K562 (cell line): Measurements from ENCODE around the gene CTNNA3. TPM values are rescaled to one million over a fixed set of nuclear protein-coding genes. Genes with fewer than 3 reads are reported as not detected.

Experiments used
- ATAC-seq: fragments of 200-7000 bp; cut with Tn5 transposase; 3 replicates; pipeline ENCODE4 v1.9.1; 2020; ENCODE audit warnings: moderate library complexity
- BruUV-seq: library from RNA; stranded (reverse); fragments of 400-500 nt; replicated peaks from 2 replicates; lab custom pipeline; 2021; lab: Mats Ljungman, UMichigan
- CTCF ChIA-PET: fragments of 300-600 bp; formaldehyde crosslinking; extraction: SDS; loops from one replicate; lab custom pipeline; 2021; ENCODE audit warnings: low intra/inter-chr PET ratio; lab: Yijun Ruan, JAX
- POLR2A ChIA-PET: fragments of 300-600, 350-650 bp; sonication (Branson Sonifier 250); formaldehyde crosslinking; extraction: SDS; loops from one replicate; lab custom pipeline; 2021; ENCODE audit warnings: antibody characterized with exemption, inconsistent platforms; lab: Yijun Ruan, JAX
- DNase-seq, 4 experiments: peaks; one replicate each; pipeline versions ENCODE4 v3.0.0 to v3.0.0-alpha.2; 2011 to 2018; ENCODE audit warnings: low spot score in 3 of 4, mixed read lengths in 3 of 4; ENCODE audit errors: extremely low read depth in 1 of 4
- FAIRE-seq: peaks from 2 replicates; lab custom pipeline; 2011; peaks lifted over from hg19 to GRCh38; lab: Jason Lieb, UNC
- H2AFZ ChIP-seq: 2 replicates; pipeline ENCODE4 v1.6.0; 2011; ENCODE audit warnings: low read depth, low read length, control low read depth, inconsistent platforms
- H3K27ac ChIP-seq: fragments of 200-600 bp; 3 replicates; pipeline ENCODE4 v1.8.0; 2011; ENCODE audit warnings: low read depth, mild to moderate bottlenecking, control low read depth, inconsistent platforms, low read length, moderate library complexity, mixed read lengths; ENCODE audit errors: extremely low read depth
- H3K27me3 ChIP-seq, 2 experiments: fragments of 300-600 bp in 1 of 2; 2 replicates in 1 of 2; 3 replicates in 1 of 2; pipeline versions ENCODE4 v1.6.0 to v1.8.0; 2011; ENCODE audit warnings: inconsistent platforms in 2 of 2, low read length in 2 of 2, mild to moderate bottlenecking in 1 of 2, mixed read lengths in 1 of 2, moderate library complexity in 1 of 2; ENCODE audit not compliant: control insufficient read depth in 2 of 2, insufficient read depth in 2 of 2
- H3K36me3 ChIP-seq: fragments of 300-600 bp; 3 replicates; pipeline ENCODE4 v1.8.0; 2011; ENCODE audit warnings: mild to moderate bottlenecking, low read length, inconsistent platforms; ENCODE audit not compliant: control insufficient read depth, insufficient read depth
- H3K4me1 ChIP-seq, 2 experiments: fragments of 200-600 bp in 1 of 2; replicated peaks in 1 of 2; 2 replicates in 1 of 2; 3 replicates in 1 of 2; pipeline versions ENCODE4 v1.5.1 to v1.8.0; 2011; ENCODE audit warnings: inconsistent platforms in 2 of 2, low read length in 2 of 2, mild to moderate bottlenecking in 1 of 2, mixed read lengths in 1 of 2, moderate library complexity in 1 of 2; ENCODE audit not compliant: control insufficient read depth in 2 of 2, insufficient read depth in 2 of 2
- H3K4me2 ChIP-seq: 2 replicates; pipeline ENCODE4 v1.6.1; 2011; ENCODE audit warnings: low read length, control low read depth, inconsistent platforms, mixed read lengths; ENCODE audit not compliant: insufficient read depth
- H3K4me3 ChIP-seq: fragments of 200-600 bp; sonication (generic), shearing (Covaris generic); 2 replicates; pipeline ENCODE4 v1.5.1; 2016; ENCODE audit warnings: control low read depth, inconsistent platforms
- H3K79me2 ChIP-seq: fragments of 200-600 bp; 3 replicates; pipeline ENCODE4 v1.8.0; 2011; ENCODE audit warnings: low read length, inconsistent platforms; ENCODE audit not compliant: control insufficient read depth, insufficient read depth
- H3K9ac ChIP-seq, 2 experiments: 2 replicates each; pipeline versions ENCODE4 v1.6.0 to v1.6.1; 2011; ENCODE audit warnings: low read depth in 2 of 2, low read length in 2 of 2, control low read depth in 1 of 2, inconsistent platforms in 1 of 2, mild to moderate bottlenecking in 1 of 2, mixed read lengths in 1 of 2; ENCODE audit not compliant: insufficient read depth in 1 of 2
- H3K9me1 ChIP-seq: one replicate; pipeline ENCODE4 v1.6.0; 2011; ENCODE audit warnings: inconsistent platforms, mild to moderate bottlenecking, low read length, moderate library complexity; ENCODE audit not compliant: control insufficient read depth, insufficient read depth
- H3K9me3 ChIP-seq: replicated peaks from 2 replicates; pipeline ENCODE4 v1.5.1; 2011; ENCODE audit warnings: low read depth, low read length, inconsistent platforms; ENCODE audit not compliant: control insufficient read depth, insufficient read depth
- H4K20me1 ChIP-seq: replicated peaks from 2 replicates; pipeline ENCODE4 v1.6.1; 2011; ENCODE audit warnings: low read length, inconsistent platforms, mixed read lengths; ENCODE audit not compliant: control insufficient read depth, insufficient read depth
- ETV5 ChIP-seq: sonication (generic); formaldehyde crosslinking; IDR thresholded peaks from 2 replicates; pipeline ENCODE4 v1.4.0; 2020; ENCODE audit warnings: low read depth, mild to moderate bottlenecking, missing genetic modification reagents
- FUS ChIP-seq: fragments of 200-400 bp; formaldehyde crosslinking; optimal IDR thresholded peaks from 2 replicates; pipeline ENCODE3; 2017; ENCODE audit warnings: low read depth, low read length
- GATAD2B ChIP-seq: fragments of 450-650 bp; IDR thresholded peaks from 2 replicates; pipeline ENCODE4 v1.6.1; 2017; ENCODE audit warnings: mild to moderate bottlenecking, borderline replicate concordance
- KDM5B ChIP-seq: fragments of 200-600 bp; sonication (generic); IDR thresholded peaks from 2 replicates; pipeline ENCODE4 v1.6.1; 2012; ENCODE audit warnings: low read depth, mild to moderate bottlenecking, moderate library complexity, low read length, control low read depth, inconsistent platforms; ENCODE audit not compliant: insufficient replicate concordance
- LARP7 ChIP-seq: fragments of 450-650 bp; IDR thresholded peaks from 2 replicates; pipeline ENCODE4 v1.6.1; 2016
- POLR2A ChIP-seq: fragments of 450-650 bp; conservative IDR thresholded peaks from 2 replicates; pipeline ENCODE4 v1.6.1; 2016
- ZBTB8A ChIP-seq: fragments of 450-650 bp; IDR thresholded peaks from 2 replicates; pipeline ENCODE4 v1.6.1; 2018; ENCODE audit warnings: mild to moderate bottlenecking, moderate library complexity; ENCODE audit not compliant: partially characterized antibody
- ZNF77 ChIP-seq: fragments of 250-450 bp; sonication (Bioruptor Pico); IDR thresholded peaks from 2 replicates; pipeline ENCODE4 v1.5.0; 2020
- WGBS: fragments of 100-300 bp; shearing (Covaris generic); methylation state at CpG from one replicate; pipeline ENCODE4 v1.1.6; 2016; ENCODE audit warnings: low coverage, mixed read lengths; ENCODE audit not compliant: insufficient coverage; ENCODE audit errors: missing lambda C conversion rate; 5-methylcytosine and 5-hydroxymethylcytosine counted together
- in situ Hi-C: fragments of 300-500 bp; cut with MboI; formaldehyde crosslinking; loops from 4 replicates; pipeline ENCODE4 v1.15.0; 2018; ENCODE audit warnings: inconsistent platforms, mixed read lengths
- intact Hi-C: fragments of 100-400 bp; cut with micrococcal nuclease; formaldehyde crosslinking; loops from 2 replicates; pipeline ENCODE4 v1.14.2; 2022
- polyA plus RNA-seq, 8 experiments: library from polyadenylated mRNA; depleted of rRNA in 4 of 8; stranded (reverse) in 5 of 8; unstranded in 3 of 8; fragments of >200 nt; fragmentation: Nextera tagmentation in 2 of 8; fragmentation: Illumina TruSeq in 1 of 8; extraction: Ambion mirVana in 2 of 8; extraction: Trizol in 1 of 8; gene quantifications; 2 replicates each; pipeline versions ENCODE4 v1.2.1 to v1.2.3, GENCODE V29; 2011 to 2014; ENCODE audit warnings: inconsistent platforms in 1 of 8, missing spikeins in 1 of 8
- total RNA-seq, 7 experiments: library from RNA; depleted of rRNA in 6 of 7; stranded (reverse); fragments of >200 nt in 6 of 7; fragmentation: Illumina TruSeq in 2 of 7; extraction: Trizol in 2 of 7; gene quantifications; 2 replicates each; pipeline versions ENCODE4 v1.2.1 to v1.2.3, GENCODE V29; 2011 to 2021; ENCODE audit warnings: low replicate concordance in 1 of 7
- TF ChIP-seq, protein P1 (sequence below): fragments of 250-450 bp; sonication (Bioruptor Pico); IDR thresholded peaks from 2 replicates; pipeline ENCODE4 v1.5.0; 2021
- TF ChIP-seq, protein P2 (sequence below): IDR thresholded peaks from 2 replicates; pipeline ENCODE4 v1.6.1; 2012; ENCODE audit warnings: low read depth, low read length, improper control_type of control experiment, borderline replicate concordance
- TF ChIP-seq, protein P3 (sequence below), 2 experiments: fragments of 450-650 bp in 1 of 2; sonication (generic) in 1 of 2; formaldehyde crosslinking; conservative IDR thresholded peaks; 2 replicates each; pipeline versions ENCODE4 v1.4.0 to v1.8.1; 2020 to 2022; ENCODE audit warnings: mild to moderate bottlenecking in 1 of 2, missing genetic modification reagents in 1 of 2
- TF ChIP-seq, protein P4 (sequence below), 2 experiments: fragments of 450-650 bp; conservative IDR thresholded peaks; 2 replicates each; pipeline ENCODE4 v1.6.1; 2017; ENCODE audit warnings: mild to moderate bottlenecking in 2 of 2, moderate library complexity in 2 of 2

CTNNA3 gene
- total and polyA plus RNA-seq, 9 of the 15 experiments (the other 6 are each of a cell fraction or from before 2014, with no cell fraction given) = 0.04 TPM; not detected in 8

DNA sequence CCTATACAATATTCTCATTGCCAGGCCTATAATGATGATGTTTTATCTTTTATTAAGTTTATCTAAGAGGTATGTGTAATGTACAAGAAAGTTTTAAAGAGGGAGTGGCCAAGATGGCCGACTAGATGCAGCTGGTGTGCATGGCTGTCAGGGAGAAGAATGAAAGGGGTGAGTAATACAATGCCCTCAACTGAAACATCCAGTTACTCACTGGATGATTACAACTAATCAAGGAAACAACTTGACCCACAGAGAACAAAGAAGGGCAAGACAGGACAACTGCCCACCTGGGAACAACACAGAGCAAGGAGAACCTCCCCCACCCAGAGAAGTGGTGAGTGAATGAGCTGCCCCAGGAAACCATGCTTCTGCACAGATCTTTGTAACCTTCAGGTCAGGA, 1650.1 kb downstream of the CTNNA3 start:
- FAIRE-seq (no peak), DNase-seq (no peak), ATAC-seq (no peak)
- Histone ChIP-seq H3K27ac (no peak overlapping the region), H3K9ac (no peak overlapping the region), H3K9me3 (no peaks in the 10 kb centered on the region), H4K20me1 (no peaks in the 10 kb centered on the region), H3K36me3 (no peaks in the 10 kb centered on the region), H3K9me1 (no peaks in the 10 kb centered on the region), H3K79me2 (no peaks in the 10 kb centered on the region), H3K4me3 (no peak overlapping the region), H3K4me1 (no peaks in the 10 kb centered on the region), H3K4me2 (no peak overlapping the region), H2AFZ (no peak overlapping the region), H3K27me3 (no peaks in the 10 kb centered on the region)
- WGBS = 0% methylated on average over 1 of the region's 1 CpG
- POLR2A ChIA-PET = no interaction called here
- TF ChIP-seq ZNF77 (CRISPR knock-in tag) (no peak), GATAD2B (no peak), LARP7 (no peak), KDM5B (no peak), FUS (no peak)
- CTCF ChIA-PET = no interaction called here
- in situ Hi-C loops = no loop called here
- BruUV-seq = no TSS peak
- intact Hi-C loops = no loop called here

DNA sequence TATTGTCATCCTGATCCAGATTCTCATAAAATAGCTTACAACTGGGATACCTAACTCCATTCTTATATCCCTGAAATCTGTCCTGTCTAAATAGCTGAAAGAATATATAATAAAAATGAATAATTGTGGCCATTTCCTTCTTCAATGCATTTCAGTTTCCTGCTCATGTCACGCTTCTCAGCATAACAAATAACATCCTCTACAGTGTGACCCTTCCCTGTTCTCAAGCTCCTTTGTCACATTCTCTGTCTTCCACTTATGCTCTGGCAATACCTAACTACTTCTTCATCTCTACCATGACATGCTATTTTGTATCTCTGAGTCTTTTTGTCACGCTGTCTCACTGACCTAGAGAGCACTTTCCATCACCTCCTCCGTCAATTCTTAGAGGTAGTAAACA, 1654.2 kb downstream of the CTNNA3 start:
- ChIA-PET CTCF (no interaction called here), POLR2A (no interaction called here)
- H4K20me1 ChIP-seq = no peaks in the 10 kb centered on the region
- no peaks in the 10 kb centered on the region for H3K36me3 ChIP-seq
- no peaks in the 10 kb centered on the region for H3K79me2 ChIP-seq
- no peak overlapping the region for H3K27ac ChIP-seq
- H3K27me3 ChIP-seq = no peaks in the 10 kb centered on the region
- no peaks in the 10 kb centered on the region for H3K4me1 ChIP-seq
- H3K9me1 ChIP-seq = no peaks in the 10 kb centered on the region
- intact Hi-C loops (no loop called here), in situ Hi-C loops (no loop called here)
- H3K4me3 ChIP-seq = no peak overlapping the region
- no peak for FAIRE-seq
- DNase-seq = no peak
- H3K4me2 ChIP-seq = no peak overlapping the region
- no TSS peak for BruUV-seq
- no peak for ATAC-seq
- no peak overlapping the region for H2AFZ ChIP-seq
- H3K9ac ChIP-seq = no peak overlapping the region
- H3K9me3 ChIP-seq = no peaks in the 10 kb centered on the region
- WGBS = 0% methylated on average over 3 of the region's 3 CpGs
- TF ChIP-seq, protein P1, sequence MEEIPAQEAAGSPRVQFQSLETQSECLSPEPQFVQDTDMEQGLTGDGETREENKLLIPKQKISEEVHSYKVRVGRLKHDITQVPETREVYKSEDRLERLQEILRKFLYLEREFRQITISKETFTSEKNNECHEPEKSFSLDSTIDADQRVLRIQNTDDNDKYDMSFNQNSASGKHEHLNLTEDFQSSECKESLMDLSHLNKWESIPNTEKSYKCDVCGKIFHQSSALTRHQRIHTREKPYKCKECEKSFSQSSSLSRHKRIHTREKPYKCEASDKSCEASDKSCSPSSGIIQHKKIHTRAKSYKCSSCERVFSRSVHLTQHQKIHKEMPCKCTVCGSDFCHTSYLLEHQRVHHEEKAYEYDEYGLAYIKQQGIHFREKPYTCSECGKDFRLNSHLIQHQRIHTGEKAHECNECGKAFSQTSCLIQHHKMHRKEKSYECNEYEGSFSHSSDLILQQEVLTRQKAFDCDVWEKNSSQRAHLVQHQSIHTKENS (CRISPR knock-in tag) = no peak
- TF ChIP-seq ZBTB8A (no peak), POLR2A (no peak), ETV5 (CRISPR knock-in tag) (no peak)
- TF ChIP-seq, protein P2, sequence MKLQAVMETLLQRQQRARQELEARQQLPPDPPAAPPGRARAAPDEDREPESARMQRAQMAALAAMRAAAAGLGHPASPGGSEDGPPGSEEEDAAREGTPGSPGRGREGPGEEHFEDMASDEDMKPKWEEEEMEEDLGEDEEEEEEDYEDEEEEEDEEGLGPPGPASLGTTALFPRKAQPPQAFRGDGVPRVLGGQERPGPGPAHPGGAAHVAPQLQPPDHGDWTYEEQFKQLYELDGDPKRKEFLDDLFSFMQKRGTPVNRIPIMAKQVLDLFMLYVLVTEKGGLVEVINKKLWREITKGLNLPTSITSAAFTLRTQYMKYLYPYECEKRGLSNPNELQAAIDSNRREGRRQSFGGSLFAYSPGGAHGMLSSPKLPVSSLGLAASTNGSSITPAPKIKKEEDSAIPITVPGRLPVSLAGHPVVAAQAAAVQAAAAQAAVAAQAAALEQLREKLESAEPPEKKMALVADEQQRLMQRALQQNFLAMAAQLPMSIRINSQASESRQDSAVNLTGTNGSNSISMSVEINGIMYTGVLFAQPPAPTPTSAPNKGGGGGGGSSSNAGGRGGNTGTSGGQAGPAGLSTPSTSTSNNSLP = no peak
- TF ChIP-seq, protein P3, sequence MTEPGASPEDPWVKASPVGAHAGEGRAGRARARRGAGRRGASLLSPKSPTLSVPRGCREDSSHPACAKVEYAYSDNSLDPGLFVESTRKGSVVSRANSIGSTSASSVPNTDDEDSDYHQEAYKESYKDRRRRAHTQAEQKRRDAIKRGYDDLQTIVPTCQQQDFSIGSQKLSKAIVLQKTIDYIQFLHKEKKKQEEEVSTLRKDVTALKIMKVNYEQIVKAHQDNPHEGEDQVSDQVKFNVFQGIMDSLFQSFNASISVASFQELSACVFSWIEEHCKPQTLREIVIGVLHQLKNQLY (CRISPR knock-in tag; conservative IDR thresholded peaks at IDR 0.05) = no peak
- TF ChIP-seq, protein P4, sequence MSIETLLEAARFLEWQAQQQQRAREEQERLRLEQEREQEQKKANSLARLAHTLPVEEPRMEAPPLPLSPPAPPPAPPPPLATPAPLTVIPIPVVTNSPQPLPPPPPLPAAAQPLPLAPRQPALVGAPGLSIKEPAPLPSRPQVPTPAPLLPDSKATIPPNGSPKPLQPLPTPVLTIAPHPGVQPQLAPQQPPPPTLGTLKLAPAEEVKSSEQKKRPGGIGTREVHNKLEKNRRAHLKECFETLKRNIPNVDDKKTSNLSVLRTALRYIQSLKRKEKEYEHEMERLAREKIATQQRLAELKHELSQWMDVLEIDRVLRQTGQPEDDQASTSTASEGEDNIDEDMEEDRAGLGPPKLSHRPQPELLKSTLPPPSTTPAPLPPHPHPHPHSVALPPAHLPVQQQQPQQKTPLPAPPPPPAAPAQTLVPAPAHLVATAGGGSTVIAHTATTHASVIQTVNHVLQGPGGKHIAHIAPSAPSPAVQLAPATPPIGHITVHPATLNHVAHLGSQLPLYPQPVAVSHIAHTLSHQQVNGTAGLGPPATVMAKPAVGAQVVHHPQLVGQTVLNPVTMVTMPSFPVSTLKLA (conservative IDR thresholded peaks at IDR 0.05) = no peak
